EL (cell line): ENCODE data around the gene MTR.
"Not testable (repeated sequence)": the region's sequence is repeated elsewhere in the genome, so short reads cannot be mapped to it uniquely, and the experiment has no call there.

ENCODE experiments used
- DNase-seq: peaks from one replicate; pipeline ENCODE4 v3.0.0-alpha.2; 2016

MTR gene

DNA sequence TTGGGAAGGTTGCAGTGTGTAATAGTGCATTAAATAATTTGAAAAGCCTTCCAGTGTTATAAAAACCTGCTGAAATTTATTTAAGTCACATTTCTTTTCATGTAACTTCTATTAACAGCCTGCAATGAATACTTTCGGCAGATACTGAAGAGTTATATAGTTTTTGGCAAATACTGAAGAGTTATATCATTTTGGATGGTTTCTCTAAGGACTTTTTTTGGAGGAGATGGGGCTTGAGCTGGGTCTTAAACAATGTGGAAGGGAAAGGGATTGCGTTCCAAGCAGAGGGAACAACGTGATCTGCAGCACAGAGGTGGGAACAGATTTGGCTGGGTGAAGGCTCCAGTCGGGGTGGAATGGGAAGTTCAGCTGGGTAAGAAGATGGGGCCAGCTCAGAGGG, 39.8 kb downstream of the MTR start:
- no peak for DNase-seq

DNA sequence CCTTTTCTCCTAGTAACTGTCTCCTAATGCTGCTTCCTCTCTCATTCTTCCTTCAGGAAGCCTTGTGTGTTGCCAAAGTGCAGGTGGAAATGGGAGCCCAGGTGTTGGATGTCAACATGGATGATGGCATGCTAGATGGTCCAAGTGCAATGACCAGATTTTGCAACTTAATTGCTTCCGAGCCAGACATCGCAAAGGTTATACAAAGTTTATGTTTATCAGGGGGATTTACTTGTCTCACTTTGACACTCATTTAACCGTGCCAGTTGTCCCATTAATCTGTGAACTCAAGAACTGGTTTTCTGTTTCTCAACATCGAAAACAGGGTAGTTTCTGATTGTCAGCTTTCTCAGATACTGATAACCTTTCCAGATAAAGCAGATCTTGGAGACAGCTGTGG, 40.4 kb downstream of the MTR start:
- DNase-seq = no peak

DNA sequence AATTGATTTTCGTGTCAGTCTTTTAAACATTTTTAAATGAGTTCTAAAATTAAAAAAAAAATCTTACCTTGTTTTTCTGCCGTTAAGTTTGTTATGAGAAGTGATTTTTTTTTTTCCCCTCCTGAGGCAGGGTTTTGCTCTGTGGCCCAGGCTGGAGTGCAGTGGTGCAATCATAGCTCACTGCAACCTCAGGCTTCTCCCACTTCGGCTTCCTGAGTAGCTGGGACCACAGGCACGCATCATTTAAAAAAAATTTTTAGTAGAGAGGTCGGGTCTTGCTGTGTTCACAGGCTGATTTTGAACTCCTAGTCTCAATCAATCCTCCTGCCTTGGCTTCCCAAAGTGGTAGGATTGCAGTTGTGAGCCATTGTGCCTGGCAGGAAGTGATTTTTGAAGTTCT, 41.1 kb downstream of the MTR start:
- DNase-seq = peak; percentile 5

DNA sequence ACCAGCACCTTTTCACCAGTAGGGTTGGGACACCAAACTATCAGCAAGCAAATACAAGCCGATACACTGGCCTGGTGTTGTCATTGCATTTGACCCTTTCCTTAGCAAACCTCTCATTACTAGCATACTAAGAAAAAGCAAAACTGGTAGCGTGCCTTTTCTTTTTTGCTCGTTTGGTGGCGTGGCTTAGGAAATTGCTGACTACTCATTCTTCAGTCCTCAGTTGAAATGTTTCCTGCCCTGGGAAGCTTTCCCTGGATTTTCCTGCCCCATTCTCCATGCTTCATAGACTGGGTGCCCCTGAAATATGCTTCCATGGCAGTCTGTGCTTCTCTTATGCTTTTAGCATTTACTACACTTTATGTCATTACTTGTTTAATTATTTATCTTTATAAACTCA, 42.0 kb downstream of the MTR start:
- DNase-seq = no peak

DNA sequence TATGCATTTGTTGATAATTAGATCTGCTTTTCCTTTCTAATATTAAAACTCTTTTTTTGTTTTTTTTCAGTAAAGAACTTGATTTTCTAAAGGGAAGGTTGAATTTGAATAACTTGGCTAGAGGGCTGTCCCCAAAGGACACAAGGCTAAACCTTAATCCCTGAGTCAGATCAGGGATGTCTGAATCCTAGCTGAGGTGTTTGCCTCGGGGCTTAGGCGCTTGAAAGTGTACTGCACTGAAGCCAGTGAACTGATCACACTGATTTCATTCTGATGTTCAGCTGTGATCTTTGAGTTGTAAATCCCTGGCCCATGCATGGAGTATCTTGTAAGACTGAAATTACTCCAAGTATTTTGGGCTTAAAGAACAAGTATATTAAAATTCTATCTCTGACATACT, 42.8 kb downstream of the MTR start:
- DNase-seq = no peak

DNA sequence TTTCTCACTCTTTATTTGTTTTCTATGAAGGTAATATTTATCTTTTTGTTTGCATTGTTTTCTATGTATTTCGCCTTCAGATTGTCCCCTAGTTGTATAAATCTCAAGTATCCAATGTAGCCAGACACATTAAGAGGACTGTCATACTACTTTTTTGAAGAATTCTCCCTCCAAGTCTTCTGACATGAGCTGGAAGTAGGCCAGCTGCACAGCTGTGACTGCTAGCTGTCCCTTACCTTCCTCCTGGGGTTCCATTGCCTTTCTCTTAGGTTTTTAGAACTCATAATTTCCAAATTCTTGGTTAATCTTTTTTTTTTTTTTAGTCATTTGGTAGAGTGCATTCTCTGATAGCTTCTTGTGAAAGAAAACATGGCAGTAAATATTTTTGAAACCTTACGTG, 46.2 kb downstream of the MTR start:
- no peak for DNase-seq

DNA sequence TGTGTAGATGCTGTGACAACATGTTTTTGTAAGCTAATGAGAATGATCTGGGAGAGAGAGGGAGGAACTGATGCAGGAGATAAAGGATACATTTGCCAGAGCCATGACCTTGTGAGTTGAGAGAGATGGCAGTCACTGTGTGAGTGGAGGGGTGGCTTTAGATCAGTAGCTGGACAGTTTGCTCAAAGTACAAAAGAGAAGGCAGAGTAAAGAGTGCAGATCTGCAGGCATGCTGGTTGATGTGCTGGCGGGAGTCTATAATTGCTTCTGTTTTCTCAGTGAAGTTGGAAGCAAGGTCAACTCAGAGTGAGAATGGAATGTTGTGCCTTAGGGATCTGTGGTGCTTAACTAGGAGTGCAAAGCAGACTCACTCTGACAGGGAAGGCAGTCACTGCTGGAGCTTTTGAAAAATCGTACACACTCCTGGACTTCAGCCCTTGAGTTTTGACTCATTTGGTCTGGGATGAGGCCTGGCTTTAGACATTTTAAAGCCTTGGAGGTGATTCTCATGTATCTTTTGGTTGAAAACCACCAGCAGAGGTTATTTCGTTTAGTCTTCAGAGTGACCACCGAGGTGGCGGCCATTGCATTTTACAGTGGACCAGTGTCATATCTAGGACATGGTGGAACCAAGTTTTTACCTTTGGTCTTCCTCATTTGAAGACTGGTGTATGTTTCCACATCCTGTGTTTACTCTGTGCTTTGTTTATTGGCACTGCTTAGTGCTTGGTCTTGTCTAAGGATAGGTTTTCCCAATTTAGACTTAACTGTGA, 49.6 kb downstream of the MTR start:
- DNase-seq = peak; percentile 72

DNA sequence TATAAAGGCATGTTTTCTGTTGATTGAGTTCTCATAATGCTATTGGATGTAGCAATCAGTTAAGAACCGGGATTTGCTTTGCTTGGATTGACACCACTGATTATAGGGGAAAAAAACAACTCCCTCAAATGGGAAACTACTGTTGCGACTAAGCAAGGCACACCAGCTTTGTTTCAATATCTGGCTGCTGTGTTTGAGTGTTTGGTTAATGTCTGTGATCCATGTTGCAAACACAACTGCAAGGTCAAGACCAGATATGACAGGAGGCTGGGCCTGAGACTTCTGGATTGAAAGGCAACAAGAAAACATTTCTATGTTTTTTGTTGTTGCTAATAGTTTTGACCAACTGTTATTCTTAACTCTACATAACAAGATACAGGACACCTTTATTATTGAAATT, 50.7 kb downstream of the MTR start:
- no peak for DNase-seq

DNA sequence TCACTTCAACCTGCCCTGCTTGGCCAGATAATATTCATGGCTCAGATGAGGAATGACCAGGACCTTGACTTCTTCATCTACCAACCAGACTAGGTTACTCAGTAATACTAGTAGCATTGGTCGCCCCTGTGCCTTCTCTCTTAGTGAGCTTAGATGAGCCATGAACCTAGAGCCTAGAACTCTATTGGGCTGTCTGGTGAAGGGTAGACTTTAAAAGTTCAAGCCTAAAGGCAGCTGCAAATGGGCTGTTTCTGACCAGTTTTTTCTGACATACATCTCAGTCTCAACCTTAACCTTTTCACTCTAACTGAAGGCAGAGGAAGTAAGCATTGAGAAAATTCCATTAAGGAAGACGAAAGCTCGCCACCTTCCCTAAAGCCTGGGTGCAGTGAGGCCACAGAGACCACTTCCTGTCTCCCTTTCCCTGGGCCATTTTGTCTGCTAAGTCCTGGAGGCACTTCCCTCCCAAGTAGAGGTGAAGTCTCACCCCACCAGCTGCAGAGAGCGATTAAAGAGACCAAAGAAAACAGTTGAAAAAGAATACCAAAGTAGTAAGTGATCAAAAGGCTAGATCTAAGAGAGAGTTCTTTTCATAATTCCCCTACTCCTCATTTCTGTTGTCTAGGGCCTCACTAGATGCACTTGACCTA, 53.3 kb downstream of the MTR start:
- no peak for DNase-seq

DNA sequence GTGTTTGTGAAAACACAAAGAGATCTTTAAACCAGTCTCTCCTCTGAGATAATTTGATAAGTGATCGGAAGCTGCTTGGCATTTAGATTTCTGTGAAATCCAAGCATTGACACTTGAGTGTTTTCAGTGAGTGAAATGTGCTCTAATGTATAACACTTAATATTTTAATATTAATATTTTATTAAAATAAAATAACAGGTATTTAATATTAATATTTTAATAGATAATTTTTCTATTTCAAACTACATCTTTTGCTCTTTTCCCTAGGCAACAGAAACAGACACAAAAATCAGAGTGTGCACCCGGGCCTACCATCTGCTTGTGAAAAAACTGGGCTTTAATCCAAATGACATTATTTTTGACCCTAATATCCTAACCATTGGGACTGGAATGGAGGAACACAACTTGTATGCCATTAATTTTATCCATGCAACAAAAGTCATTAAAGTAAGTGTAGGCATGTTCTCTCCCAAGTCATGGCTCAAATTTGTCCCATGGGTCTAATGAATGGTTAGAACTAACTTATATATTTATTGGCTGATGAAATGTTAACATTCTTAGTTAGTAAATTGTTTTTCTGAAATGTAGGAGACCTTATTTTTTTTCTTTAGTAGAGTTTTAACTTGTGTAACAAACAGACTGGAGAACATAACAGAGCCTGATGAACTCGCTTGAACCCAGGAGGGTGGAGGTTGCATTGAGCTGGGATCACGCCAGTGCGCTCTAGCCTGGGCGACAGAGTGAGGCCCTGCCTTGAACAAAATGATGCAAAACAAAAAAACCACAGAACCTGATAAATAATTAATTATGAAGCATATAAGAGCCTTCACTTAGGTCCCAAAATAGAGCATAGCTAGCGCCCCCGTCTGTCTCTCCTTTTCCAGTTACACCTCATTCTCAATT, 55.2 kb downstream of the MTR start:
- no peak for DNase-seq

DNA sequence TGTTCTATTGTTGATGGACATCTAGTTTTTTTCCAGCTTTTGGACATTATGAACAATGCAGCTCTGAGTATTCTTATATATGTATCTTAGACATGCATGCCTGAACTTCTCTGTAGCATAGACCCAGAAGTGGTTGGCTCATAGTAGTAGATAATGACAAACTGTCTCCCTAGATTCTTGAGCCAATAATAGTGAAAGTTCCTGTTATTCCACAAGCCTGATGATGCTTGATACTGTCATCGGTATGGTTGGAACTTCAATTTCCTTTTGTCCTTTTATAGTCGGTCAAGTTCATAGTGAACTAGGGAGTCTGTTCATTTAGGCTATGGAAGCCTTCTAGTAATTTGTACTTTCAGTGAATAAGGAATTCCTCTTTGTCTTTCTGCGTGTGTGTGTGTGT, 56.8 kb downstream of the MTR start:
- DNase-seq = peak; percentile 33

DNA sequence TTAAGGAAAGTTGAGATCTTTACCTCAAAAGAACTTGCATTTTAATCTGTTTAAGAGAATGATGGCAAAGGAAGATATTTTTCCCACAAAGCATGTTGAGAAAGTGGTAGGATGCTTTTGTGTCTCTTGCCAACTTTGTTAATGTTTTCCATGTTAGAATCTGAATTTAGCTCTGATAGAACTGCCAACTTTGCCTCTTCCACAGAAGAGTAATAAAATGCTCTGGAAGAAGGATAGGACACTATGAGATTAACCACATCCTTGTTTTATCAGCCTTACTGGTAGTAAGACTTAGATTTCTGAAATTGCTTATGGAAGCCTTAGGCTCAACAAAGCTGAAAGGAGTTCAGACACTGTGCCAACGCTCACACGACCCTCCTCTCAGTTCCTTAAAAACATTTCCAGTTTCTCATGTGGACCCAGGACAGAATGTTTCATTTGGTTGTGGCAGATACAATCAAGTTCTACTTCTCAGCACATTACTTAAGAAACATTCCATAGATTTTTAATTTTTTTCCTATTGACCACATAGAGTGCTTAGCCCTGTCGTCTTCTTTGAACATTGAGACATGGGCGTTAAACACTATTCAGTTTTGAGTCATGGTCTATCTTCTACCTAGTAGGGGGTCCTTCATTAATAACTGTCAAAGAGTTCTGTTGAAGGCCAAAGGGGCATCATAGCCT, 59.0 kb downstream of the MTR start:
- peak; percentile 57 for DNase-seq

DNA sequence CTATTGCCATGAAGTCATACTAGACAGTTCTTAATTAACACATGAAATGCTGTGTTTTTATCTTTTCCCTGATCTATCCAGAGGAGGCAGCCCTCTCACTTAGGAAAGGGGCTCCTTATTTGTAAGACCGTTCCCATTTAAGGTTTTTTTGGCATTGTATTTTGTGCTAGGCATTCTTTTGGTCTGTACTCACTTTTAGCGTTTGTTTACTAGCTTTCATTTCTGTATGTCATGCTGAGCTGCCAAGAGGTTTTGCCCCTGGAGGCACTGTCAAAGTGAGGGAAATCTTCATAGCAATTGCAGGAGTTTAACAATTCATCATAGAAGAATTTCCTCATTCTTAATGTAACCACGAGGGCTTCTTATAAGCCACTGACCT, 59.5 kb downstream of the MTR start:
- peak; percentile 91 for DNase-seq

DNA sequence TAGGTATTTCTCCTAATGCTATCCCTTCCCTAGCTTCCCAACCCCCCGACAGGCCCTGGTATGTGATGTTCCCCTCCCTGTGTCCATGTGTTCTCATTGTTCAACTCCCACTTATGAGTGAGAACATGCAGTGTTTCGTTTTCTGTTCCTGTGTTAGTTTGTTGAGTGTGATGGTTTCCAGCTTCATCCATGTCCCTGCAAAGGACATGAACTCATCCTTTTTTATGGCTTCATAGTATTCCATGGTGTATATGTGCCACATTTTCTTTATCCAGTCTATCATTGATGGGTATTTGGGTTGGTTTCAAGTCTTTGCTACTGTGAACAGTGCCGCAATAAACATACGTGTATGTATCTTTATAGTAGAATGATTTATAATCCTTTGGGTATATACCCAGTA, 61.6 kb downstream of the MTR start:
- not testable (repeated sequence) for DNase-seq

DNA sequence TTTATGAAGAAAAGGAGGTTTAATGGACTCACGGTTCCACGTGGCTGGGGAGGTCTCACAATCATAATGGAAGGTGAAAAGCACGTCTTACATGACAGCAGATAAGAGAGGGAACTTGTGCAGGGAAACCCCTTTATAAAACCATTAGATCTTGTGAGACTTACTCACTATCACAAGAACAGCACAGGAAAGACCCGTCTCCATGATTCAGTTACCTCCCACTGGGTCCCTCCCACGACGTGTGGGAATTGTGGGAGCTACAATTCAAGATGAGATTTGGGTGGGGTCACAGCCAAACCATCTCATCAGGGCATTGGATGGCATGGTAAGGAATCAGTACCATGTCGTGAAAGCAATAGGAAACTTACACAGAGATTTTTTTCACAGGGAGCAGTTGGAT, 63.1 kb downstream of the MTR start:
- DNase-seq = no peak

DNA sequence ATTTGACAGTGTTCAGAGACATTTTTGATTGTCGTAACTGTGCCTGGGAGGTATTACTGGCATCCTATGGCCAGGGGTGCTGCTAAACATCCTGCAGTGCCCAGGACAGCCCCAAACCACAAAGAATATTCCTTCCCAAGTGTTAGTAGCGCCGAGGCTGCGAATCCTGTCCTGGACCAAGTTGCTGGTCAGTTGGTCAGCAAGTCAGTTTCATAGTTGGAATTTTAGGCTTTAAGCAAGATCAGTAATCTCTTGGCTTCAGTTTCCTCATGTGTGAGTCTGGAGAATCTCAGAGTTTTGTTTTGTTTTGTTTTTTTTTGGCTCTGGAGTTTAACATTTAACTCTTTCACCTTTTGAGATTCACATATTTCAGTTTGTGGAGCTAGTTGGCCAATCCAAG, 65.0 kb downstream of the MTR start:
- DNase-seq = no peak

DNA sequence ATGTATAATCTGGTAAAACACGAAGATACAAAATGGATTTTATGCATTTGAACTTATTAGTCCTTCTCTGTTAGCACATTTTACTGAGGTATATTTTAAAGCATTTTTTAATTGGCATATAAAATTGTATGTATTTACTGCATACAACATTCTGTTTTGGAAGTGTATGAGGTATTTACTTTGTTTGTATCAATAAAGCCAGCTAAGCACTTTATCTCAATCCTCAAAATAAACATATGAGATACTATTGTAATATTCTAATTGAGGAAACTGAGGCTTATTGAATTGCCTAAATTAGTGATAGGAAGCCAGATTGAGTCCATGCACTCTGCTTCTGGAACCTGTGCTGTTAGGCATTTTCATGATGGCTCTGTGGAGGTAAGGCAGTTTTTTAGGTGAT, 65.6 kb downstream of the MTR start:
- DNase-seq = no peak

DNA sequence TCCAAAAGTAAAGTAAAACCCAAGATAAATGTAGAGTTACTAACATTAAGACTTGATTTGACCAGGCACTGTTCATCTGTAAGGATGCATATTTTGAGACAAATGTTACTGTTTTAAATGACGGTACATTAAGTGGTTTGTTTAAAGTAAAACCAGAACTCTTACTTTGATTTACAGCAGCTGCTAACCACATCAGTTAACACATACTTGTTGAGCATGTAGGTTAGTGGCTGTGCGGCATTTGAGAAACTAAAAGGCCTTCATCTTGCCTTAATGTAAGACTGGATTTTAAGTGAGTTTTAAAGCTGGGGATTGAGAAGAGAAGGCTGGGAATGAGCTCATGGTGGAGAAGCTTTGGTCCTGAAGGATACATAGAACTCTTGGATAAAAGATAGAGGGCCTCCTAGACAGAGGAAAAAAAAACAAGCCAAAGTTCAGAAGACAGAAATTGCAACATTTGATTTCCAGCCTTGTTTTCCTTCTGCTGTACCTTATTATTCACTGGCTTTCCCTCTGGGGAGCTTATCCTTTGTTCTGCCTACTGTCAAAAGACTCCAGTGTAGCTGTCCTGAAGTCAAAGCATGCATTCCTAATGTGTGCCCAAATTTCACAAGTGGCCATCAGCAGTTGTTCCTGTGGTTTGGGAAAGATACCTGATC, 66.6 kb downstream of the MTR start:
- no peak for DNase-seq

DNA sequence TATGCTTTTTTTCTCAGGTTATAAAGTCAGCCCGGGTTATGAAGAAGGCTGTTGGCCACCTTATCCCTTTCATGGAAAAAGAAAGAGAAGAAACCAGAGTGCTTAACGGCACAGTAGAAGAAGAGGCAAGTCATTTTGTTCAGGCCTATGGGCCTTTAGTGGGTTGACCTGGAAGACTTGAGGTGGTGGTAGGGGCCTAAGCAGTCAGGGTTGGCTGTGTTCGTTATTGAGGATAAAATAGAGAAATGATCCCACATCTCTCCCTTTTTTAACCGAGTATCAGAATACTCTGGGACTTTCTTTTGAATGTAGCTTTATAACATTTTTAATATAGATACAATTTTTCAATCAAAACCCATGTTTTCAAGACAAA, 67.1 kb downstream of the MTR start:
- no peak for DNase-seq

DNA sequence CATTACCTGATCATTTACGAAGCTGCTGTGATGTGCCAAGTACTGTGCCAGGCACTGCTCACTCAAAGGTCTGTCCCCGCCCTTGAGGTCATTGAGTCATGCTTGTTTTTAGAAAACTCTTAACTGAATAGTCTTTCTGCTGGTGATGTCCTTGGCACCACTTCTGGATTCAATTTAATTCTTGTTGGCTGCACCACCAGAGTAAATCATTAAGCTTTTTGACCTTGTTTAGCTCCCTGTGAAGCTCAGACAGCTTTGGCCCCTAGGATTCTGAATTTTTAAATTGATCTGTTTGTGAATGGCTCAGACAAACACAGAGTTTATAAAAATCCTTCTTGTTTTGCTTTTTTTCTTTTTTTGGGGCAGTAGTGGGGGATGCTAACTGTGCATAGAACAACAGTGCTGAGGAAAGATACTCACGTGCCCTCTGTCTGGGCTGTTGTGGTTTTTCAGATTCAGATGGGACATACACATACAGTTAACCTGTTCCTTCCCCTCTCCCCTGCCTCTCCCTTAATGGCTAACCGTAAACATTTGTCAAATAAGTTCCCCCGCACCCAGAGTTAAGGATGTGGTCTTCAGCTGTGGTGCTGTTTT, 67.6 kb downstream of the MTR start:
- no peak for DNase-seq

DNA sequence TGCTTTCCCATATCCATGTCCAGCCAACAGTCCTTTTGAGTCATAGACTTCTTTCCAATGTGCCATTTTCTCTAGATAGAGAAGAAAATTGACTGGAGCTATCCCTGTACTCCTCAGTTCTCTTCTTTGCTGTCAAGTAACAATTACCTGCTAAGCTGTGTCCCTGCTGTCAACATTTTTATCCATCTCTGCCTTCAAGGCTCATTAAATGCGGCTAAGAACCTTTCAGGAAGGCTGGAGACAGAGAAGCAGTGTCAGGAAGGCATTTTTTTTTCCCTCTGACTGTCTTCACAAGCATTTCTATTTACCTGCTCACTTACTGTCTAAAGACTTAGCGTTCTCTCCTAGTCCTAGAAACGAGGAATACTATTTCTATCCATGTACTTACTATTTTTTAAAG, 69.1 kb downstream of the MTR start:
- no peak for DNase-seq
